Hypothalamus (tissue), 51 donors: ENCODE data around the gene LTB4R2.
"Not testable (repeated sequence)": the region's sequence is repeated elsewhere in the genome, so short reads cannot be mapped to it uniquely, and the experiment has no call there.

ENCODE experiments used
- DNase-seq, 51 donors: peaks; one replicate each; lab custom pipeline; 2025; lab: John Stamatoyannopoulos, UW

LTB4R2 gene

DNA sequence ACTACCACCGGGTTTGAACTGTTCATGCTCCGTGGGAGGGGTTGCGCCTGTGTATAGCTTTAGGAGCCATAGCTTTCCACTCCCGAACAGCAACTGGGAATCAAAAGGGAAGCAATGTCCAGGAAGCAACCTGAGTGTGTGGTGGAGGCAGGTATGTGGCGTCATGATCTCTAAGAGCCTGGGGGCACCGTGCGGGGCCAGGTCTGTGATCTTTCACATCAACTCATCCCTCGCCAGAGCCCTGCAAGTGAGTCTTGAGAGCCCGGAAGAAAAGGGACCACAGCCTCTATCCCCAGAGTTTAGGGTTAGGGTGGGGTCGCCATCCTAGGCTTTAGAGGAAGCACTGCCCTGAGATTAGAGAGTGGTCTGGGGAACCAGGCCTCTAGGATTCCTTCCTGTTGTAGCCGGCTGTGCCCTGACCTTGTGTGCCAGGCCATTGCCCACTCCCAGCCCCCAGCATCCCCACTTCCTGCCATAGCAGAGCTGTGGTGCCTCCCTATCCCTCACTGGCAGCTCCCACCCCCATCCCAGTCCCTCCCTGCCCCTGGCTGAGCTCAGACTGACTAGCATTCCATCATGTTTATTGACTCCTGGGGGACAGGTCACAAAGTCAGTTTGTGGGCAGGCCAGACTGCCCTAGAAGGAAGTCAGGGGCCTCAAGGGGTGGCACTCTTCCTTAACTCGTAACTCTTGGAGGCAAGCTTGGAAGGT lies 25.7 kb downstream of the LTB4R2 start:
- DNase-seq, result no peak

DNA sequence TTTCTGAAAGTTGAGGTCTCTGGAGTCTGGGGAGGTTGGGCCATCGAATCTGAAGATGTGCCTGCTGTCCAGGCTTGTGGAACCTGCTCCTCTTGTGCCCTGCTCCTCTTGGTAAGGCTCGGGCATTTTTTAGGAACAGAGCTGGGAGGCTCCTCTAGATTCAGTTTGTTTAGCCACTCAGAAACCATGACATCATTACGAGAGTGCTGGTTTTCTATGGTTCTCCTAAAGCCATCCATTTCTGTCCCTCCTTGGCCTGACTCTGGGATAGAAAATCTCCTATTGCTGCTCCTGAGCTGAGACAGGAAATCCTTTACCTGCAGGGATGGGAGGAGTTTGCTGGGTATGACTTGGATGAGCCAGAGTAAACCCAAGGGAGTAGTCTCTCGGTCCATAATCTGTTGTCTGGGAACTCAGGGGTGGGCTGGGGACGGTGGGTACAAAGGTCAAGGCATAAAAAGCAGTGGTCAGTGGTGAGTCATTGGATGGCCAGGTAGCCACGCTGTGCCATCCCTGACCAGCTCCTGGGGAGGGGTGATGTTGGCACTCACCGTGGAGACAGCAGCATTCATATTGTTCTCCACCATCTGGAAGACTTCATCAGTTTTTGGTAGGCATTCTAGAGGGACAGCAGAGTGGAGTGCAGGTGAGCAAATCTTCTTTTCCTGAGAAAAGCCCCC lies 27.3 kb downstream of the LTB4R2 start:
- no peak for DNase-seq

DNA sequence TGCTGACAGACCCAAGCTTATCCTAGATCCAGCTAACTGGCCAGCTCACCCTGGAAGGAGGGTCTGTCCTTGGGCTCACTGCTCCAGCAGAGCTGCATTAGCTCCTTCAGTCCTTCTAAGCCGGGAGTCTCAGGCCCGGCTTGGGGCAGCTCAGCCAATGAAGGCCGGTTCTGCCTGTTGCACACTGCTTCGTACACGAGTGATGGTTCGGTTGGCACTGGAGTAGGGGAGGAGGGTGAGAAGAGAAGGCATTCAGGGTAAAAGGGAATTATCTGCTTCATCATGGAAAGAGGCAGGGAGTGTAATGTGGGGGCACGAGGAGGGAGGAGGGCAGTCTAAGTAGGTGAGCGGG lies 27.9 kb downstream of the LTB4R2 start:
- DNase-seq, result no peak

DNA sequence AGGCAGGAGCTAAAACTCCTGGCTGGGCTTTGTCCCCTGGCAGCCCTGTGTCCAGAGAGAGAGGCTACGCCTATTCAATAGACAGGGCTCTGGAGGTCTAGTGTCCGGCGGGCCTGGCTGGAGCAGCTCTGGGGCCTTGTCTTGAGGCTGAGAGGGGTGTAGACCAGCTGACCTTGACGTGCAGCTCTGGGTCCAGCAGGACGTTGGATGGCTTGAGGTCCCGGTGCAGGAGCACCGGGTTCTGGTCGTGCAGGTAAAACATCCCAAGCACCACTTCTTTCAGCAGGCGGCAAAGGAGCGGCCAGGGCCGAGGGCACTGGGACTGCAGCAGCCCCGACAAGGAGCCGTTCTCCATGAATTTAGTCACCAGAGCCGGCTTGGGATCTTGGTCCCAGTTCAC lies 28.9 kb downstream of the LTB4R2 start:
- DNase-seq, result no peak

DNA sequence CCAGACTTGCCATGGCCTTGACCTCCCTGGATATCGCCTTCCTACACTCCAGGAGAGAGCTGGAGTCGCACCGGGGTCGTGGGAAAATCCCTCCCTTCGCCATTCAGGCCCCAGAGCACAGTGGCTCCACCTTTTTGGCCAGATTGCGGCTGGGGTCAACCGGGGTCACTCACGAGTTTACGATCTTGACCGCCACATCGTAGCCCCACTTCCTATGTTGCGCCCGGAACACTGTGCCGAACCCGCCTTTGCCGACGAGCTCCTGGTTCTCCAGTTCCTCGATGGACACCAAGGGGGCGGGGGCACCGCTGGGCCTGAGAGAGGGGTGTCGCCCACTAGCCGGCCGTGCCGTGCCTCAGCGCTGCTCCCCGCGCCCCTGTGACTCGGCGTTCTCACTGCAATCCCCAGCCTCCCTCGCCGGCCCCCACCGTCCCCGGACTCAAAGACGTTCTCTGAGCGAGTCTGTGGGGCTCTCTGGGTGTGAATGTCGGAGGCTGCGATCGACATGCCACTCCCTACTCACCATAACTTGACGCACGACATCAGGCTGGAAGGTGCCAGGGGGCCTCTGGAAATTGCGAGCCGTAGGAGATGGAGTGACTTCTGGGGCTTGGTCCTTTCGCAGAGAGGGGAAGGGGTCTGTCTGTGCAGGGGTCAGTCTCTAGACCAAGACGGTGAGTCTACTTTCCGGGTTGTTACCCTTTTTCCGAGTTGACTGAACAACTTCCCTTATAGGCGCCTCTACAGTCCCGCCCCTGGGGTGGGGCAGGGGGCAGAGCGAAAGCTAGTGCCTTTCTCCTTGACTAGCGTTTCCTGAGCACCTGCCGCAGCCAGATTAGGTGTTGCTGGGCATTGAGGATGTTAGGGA lies 29.6 kb downstream of the LTB4R2 start, which contains the start of gene RIPK3:
Gene RIPK3 (minus strand): TSS at position 708 of the 868 bp plus-strand sequence. CDS start 165 bp downstream, at position 543.
- DNase-seq, result no peak

DNA sequence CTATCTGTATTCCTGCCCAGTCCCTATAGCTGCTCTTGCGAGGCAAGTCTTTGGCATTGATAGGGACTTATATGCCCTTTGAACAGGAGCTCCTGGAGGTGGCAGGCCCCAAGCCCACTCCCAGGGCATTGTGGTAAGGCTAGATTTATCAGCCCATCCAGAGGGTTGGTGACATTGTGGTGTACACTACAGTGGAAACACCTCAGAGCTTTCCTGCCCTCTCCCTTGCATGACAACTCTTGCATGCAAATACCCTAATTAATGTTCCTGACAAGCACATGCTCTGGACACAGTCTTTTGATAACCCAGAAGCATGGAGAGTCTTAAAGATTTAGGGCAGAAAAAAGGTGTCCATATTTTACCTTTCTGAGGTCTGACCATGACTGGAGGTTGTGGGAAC lies 30.7 kb downstream of the LTB4R2 start:
- DNase-seq, result no peak

DNA sequence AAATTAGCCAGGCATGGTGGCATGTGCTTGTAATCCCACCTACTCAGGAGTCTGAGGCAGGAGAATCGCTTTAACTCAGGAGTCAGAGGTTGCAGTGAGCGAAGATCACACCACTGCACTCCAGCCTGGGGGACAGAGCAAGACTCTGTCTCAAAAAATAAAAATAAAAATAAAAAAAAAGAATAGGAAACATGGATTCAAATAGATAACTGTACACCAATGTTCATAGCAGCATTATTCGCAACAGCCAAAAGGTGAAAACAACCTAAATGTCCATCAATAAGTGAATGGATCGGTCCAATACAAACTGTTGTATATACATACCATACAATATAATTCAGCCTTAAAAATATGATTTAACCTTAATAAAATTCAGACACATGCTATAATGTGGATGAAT lies 32.9 kb downstream of the LTB4R2 start:
- no peak for DNase-seq

DNA sequence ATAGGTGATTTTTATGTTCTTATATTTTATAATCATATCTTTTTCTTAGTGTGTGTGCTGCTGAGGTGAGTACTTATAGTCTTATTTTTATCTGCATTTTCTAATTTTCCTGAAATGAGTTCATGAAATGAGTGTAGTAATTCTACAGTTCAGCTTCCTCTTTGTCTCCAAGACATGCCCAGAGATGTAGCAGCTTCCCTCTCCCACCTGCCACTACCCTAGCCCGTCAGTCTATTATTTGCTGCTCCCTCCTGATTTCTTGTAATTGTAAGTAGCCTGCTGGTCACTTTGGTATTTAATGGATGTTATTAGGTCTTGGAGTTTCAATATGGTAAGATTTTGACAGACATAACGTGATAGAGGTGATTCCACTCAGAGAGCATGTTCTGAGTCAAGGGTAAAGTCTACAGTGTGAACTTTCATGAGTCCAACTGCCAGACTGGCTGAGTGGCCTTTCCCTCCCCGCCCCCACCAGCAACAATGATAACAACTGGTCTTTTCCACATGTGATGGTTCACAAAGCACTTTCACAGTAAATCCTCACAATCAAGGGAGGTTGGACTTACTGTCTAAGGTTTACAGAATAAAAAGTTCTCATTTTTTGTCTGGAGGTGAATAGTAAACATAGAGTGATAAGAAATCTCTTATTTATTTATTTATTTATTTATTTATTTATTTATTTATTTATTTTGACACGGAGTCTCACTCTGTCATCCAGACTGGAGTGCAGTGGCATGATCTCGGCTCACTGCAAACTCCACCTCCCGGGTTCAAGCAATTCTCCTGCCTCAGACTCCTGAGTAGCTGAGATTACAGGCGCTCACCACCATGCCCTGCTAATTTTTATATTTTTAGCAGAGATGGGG lies 34.1 kb downstream of the LTB4R2 start:
- DNase-seq, result no peak

DNA sequence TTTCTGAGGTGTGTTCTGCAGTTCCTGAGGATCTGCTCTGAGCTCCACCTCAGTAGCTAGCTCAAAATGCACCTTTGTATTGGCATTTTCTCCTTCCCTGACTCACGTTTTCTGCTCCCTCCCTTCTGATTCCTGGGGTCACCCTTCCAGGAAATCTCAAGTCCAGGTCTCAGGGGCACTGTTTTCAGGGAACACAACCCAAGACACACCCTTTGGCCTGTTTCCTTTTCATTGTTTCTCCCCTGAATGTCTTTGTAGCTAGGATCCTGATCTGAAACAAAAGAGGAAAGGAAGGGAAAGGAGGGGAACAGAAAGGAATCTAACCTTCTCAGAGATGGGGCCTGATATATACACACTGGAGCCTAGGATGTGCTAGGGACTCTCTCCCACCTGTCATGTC lies 37.2 kb downstream of the LTB4R2 start:
- no peak for DNase-seq

DNA sequence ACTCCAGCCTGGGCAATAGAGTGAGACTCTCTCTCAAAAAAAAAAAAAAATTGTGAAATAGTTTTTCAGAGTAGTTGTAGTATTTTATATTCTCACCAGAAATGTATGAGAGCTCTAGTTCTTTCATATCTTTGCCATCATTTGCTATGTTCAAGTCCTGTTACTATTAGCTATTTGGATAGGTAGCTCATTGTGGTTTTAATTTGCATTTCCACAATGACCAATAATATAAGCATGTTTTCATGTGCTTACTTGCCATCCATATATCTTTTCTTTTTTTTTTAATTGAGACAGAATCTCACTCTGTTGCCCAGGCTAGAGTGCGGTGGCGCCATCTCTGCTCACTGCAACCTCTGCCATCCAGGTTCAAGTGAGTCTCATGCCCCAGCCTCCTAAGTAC lies 38.2 kb downstream of the LTB4R2 start:
- no peak for DNase-seq

DNA sequence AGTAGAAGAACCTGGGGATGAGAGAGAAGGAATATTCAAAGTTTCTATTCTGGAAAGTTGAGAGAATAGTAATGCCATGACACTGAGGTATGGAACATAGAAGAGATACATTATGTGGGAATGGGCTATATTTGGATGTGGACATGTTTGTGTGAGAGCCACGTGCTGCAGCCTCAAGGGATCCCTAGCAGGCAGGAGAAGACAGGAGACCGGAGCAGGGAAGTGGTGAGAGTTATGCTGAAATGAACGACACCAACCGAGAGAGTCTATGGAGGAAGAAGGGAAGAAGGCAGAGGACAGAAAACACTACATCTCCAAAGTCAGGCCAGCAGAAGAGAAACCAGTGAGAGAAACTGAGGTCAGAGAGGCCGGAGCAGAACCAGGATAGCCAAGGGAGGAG lies 39.8 kb downstream of the LTB4R2 start:
- no peak for DNase-seq

DNA sequence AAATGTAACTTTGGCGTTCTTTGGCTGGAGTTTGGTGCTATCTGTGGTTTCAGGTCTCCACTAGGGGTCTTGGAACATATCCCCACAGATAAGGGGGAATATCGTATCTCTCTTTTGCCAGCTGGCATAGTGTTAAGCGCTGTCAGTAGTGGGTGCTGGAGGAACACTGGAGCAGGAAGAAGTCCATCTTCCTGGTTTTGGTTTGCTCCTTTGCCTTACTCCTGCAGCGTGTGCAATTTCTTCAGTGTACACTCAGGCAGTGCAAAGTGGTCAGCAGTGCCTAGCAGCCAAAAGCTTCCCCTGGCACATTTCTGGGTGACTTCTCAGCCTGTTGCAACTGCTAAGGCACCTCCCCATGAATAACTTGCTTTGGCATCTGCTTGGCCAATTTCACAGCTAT lies 41.6 kb downstream of the LTB4R2 start:
- no peak for DNase-seq

DNA sequence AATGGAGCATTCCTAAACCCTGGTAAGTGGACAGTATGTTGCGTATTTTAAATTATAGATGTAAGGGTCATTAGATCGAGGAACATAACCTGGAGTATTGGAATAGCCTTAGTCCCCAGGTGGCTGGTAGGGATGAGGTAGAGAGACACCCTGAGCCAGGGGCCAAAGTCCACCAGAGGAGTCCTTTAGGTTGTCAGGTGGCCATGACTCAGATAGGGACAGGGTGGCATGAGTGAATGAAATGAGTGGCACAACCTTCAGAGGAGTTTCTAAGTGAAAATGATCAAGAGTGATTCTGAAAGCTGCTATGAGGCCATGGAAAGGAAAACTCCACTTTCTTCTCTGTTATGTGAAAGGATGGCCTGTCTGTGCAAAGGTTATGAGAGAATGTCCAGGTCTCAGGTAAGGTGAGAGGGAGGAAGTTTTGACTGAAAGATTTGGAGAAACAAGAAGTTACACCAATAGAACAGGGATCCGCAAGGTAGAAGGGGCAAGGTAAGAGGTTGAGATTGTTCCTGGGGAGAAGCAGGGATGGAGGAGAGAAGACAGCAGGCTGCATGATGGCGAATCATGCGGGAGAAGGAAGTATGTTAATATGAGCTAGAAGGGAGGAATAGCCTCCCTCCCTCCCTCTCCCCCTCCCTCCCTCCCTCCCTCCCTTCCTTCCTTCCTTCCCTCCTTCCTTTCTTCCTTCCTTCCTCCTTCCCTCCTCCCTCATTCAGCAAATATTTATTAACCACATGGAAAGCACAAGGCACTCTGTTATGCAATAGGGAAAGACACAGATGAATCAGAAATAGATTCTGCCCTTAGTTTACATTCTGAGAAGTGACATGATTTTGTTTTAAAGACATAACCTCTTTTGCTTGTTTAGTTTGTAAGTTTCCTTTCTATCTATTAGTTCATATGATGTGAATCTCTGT lies 43.9 kb downstream of the LTB4R2 start:
- DNase-seq, result no peak

DNA sequence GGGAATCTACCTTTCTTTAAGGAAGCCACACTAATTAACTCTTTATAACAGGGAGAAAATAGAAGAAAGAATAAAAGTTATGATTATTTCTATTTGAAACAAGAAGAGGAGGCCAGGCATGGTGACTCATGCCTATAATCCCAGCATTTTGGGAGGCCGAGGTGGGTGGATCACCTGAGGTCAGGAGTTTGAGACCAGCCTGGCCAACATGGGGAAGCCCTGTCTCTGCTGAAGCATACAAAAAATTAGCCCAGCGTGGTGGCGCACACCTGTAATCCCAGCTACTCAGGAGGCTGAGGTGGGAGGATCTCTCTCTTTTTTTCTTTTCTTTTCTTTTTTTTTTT lies 44.5 kb downstream of the LTB4R2 start:
- not testable (repeated sequence) for DNase-seq

DNA sequence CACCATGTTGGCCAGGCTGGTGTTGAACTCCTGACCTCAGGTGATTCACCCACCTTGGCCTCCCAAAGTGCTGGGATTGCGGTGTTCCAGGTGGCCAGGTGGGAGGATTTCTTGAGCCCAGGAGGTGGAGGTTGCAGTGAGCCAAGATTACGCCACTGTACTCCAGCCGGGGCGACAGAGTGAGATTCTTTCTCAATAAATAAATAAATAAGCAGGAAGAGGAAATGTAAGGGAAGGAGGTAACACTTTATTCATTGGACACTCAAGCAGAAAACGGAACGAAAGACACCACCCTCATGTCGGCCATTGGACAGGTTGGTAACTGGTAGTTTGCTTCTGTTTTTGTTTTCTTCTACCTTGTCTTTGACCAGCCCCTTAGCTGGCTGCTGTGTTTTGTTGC lies 45.1 kb downstream of the LTB4R2 start:
- no peak for DNase-seq

DNA sequence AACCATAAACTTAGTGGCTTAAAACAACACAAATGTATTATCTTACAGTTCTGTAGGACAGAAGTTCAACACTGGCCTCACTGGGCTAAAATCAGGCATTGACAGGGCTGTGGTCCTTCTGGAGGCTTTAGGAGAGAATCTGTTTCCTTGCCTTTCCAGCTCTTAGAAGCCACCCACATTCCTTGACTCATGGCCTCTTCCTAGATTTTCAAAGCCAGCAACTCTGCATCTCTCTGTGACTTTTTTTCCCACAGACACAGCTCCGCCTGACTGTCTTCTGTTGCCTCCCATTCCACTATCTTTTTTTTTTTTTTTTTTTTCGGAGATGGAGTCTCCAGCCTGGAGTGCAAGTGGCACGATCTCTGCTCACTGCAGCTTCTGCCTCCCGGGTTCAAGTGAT lies 46.3 kb downstream of the LTB4R2 start:
- DNase-seq, result no peak

DNA sequence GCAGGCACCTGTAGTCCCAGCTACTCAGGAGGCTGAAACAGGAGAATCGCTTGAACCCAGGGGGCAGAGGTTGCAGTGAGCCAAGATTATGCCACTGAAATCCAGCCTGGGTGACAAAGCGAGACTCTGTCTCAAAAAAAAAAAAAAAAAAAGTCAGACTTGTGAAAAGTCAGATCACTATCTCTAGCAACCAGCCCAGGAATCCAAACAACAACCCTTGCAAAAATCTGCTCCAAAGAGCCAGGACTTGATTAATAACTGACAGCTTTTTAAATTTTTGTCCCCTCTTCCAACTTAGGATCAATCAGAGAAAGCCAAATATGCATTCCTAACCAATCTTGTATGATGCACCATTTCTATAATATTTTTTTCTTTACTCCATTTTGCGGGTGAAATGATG lies 50.3 kb downstream of the LTB4R2 start:
- DNase-seq, result no peak

DNA sequence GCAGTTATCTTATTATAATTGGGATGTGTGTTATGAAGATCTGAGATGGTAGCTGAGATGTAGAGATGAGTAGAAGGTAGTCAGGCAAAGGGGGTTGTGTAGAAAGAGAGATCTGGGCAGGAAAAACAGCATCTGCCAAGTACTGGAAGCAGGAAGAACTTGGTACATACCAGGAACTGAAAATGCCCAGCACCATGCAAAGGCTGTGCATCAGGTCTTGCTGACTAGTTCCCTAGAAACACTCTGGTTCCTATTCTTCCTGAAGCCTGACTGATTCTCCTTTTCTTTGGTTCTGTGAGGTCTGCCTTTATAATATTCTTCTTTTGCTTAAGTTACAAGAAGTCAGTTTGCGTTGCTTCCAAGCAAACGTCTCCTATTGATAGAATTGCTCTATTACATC lies 51.4 kb downstream of the LTB4R2 start:
- no peak for DNase-seq
